ENCODE results near the gene TTBK1.
A peak's percentile ranks its signal among the peaks of the same experiment; 100 is the strongest.

TTBK1 gene

GRCh38 chr6:43223175-43223574 is 20.1 kb upstream of the TTBK1 start:
- DNase-seq (ENCODE audit: low read depth in 2 of 2) = no peak

- DNase-seq (ENCODE audit: low read depth in 2 of 2) = no peak
These were observed 17.0 kb upstream of the TTBK1 start for GRCh38 chr6:43226192-43226851.

- DNase-seq (ENCODE audit: low read depth in 2 of 2) = peak; percentile 71 to 74
These were observed 14.1 kb upstream of the TTBK1 start, which contains the start of gene DNPH1 for GRCh38 chr6:43228951-43229802. DNPH1 (minus strand) TSS chr6:43229481; CDS start chr6:43229456, 25 bp downstream.

- DNase-seq (ENCODE audit: low read depth in 2 of 2) = no peak
These were observed 13.3 kb upstream of the TTBK1 start for GRCh38 chr6:43229803-43230620.

GRCh38 chr6:43231053-43231452 is 12.2 kb upstream of the TTBK1 start:
- no peak for DNase-seq (ENCODE audit: low read depth in 2 of 2)

- no peak for DNase-seq (ENCODE audit: low read depth in 2 of 2)
These were observed 11.4 kb upstream of the TTBK1 start for GRCh38 chr6:43231735-43232450.

- DNase-seq (ENCODE audit: low read depth in 2 of 2) = no peak
These were observed 7.4 kb upstream of the TTBK1 start for GRCh38 chr6:43235841-43236240.

- DNase-seq (ENCODE audit: low read depth in 2 of 2) = no peak
These were observed 4.2 kb upstream of the TTBK1 start for GRCh38 chr6:43239054-43239453.

- no peak for DNase-seq (ENCODE audit: low read depth in 2 of 2)
These were observed 2.3 kb upstream of the TTBK1 start for GRCh38 chr6:43240950-43241349.

GRCh38 chr6:43241446-43241845 is 1.8 kb upstream of the TTBK1 start:
- no peak for DNase-seq (ENCODE audit: low read depth in 2 of 2)

- DNase-seq (ENCODE audit: low read depth in 2 of 2) = no peak
These were observed 512 bp downstream of the TTBK1 start for GRCh38 chr6:43243664-43244321.

GRCh38 chr6:43246301-43247113 is 3.2 kb downstream of the TTBK1 start:
- DNase-seq (ENCODE audit: low read depth in 2 of 2) = peak in 1 of 2 donors; percentile 25

- peak; percentile 73 to 77 for DNase-seq (ENCODE audit: low read depth in 2 of 2)
These were observed 4.1 kb downstream of the TTBK1 start for GRCh38 chr6:43247114-43247999.

- no peak for DNase-seq (ENCODE audit: low read depth in 2 of 2)
These were observed 4.8 kb downstream of the TTBK1 start for GRCh38 chr6:43248101-43248500.

GRCh38 chr6:43248791-43249190 is 5.5 kb downstream of the TTBK1 start:
- no peak for DNase-seq (ENCODE audit: low read depth in 2 of 2)

- no peak for DNase-seq (ENCODE audit: low read depth in 2 of 2)
These were observed 7.7 kb downstream of the TTBK1 start for GRCh38 chr6:43250992-43251373.

- DNase-seq (ENCODE audit: low read depth in 2 of 2) = no peak
These were observed 10.1 kb downstream of the TTBK1 start for GRCh38 chr6:43253401-43253800.

- DNase-seq (ENCODE audit: low read depth in 2 of 2) = no peak
These were observed 11.0 kb downstream of the TTBK1 start for GRCh38 chr6:43254138-43254817.

GRCh38 chr6:43254846-43255245 is 11.6 kb downstream of the TTBK1 start:
- DNase-seq (ENCODE audit: low read depth in 2 of 2) = no peak

All from stimulated activated CD8-positive, alpha-beta memory T cell treated with anti-CD3 and anti-CD28 coated beads, Interleukin-15, amount 100 ng/mL, for 48 hours (primary cell).